ENCODE results near the gene CCDC88C.

Gene CCDC88C

DNA sequence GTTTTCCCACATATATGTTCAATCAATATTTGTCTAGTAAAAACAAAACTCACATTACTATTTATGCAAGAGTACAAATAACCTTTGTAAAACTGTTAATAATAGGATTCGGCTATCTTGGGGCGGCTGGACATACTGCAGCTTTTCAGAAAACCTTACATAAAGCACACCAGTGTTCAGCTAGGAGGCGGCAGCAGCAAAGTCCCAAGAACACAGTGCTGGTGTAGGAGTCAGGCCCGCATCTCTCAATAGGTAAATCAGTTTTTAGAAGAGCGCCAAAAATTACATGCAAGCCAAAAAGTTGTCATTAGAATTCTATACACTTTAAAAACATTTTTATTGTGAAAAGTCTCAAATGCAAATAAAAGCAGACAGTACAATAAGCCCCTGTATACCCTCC is 37.5 kb downstream of the CCDC88C start:
- no peak for DNase-seq (ENCODE audit: low spot score)
- no peak for TF ChIP-seq CTCF (IDR thresholded peaks at IDR 0.05; ENCODE audit: borderline replicate concordance, control extremely low read depth, extremely low read depth, insufficient read depth, missing control alignments)
- in situ Hi-C loops (cut with MboI; ENCODE audit: low sequenced_read_pairs, unreplicated experiment) = no loop called here

- no peak for TF ChIP-seq CTCF (IDR thresholded peaks at IDR 0.05; ENCODE audit: borderline replicate concordance, control extremely low read depth, extremely low read depth, insufficient read depth, missing control alignments)
- in situ Hi-C loops (cut with MboI; ENCODE audit: low sequenced_read_pairs, unreplicated experiment) = no loop called here
- DNase-seq (ENCODE audit: low spot score) = no peak
Measured at GRCh38 chr14:91379579-91379932, 38.1 kb downstream of the CCDC88C start.

- TF ChIP-seq CTCF (IDR thresholded peaks at IDR 0.05; ENCODE audit: borderline replicate concordance, control extremely low read depth, extremely low read depth, insufficient read depth, missing control alignments) = no peak
- DNase-seq (ENCODE audit: low spot score) = no peak
- in situ Hi-C loops (cut with MboI; ENCODE audit: low sequenced_read_pairs, unreplicated experiment) = no loop called here
Measured at GRCh38 chr14:91378930-91379578, 38.6 kb downstream of the CCDC88C start.

- in situ Hi-C loops (cut with MboI; ENCODE audit: low sequenced_read_pairs, unreplicated experiment) = no loop called here
- DNase-seq (ENCODE audit: low spot score) = no peak
Measured at GRCh38 chr14:91377700-91378652, 39.6 kb downstream of the CCDC88C start.

GRCh38 chr14:91376547-91377477 is 40.8 kb downstream of the CCDC88C start:
- TF ChIP-seq CTCF (IDR thresholded peaks at IDR 0.05; ENCODE audit: borderline replicate concordance, control extremely low read depth, extremely low read depth, insufficient read depth, missing control alignments) = no peak
- in situ Hi-C loops (cut with MboI; ENCODE audit: low sequenced_read_pairs, unreplicated experiment) = no loop called here
- DNase-seq (ENCODE audit: low spot score) = peak; percentile 55

More at GRCh38 chr14:91377700-91378652, 39.6 kb downstream of the CCDC88C start:
- no peak for TF ChIP-seq CTCF (IDR thresholded peaks at IDR 0.05; ENCODE audit: borderline replicate concordance, control extremely low read depth, extremely low read depth, insufficient read depth, missing control alignments)

All from GM13976 (cell line).